H1 (cell line): ENCODE measurements around the gene SIRT7. TPM values are rescaled to one million over a fixed set of nuclear protein-coding genes. Genes with fewer than 3 reads are reported as not detected.

Experiments
- ASH2L ChIP-seq: fragments of 200-600, 300-600 bp; sonication (generic); IDR thresholded peaks from one replicate; pipeline ENCODE4 v1.7.1; 2017; ENCODE audit warnings: low read length
- CBX5 ChIP-seq: fragments of 300-800, 300-1000 bp; sonication (generic); IDR thresholded peaks from 2 replicates; pipeline ENCODE4 v1.7.1; 2016; ENCODE audit warnings: antibody characterized with exemption, low read length, low read depth
- CTCF ChIP-seq, 3 experiments: IDR thresholded peaks; 1 replicate in 2 of 3; 2 replicates in 1 of 3; pipeline versions ENCODE4 v1.5.1 to v1.6.1; 2011; ENCODE audit warnings: low read length in 3 of 3, mild to moderate bottlenecking in 3 of 3, inconsistent platforms in 2 of 3, low read depth in 1 of 3, moderate library complexity in 1 of 3; ENCODE audit not compliant: insufficient read depth in 1 of 3; ENCODE audit errors: control extremely low read depth in 1 of 3
- JUND ChIP-seq: IDR thresholded peaks from 2 replicates; pipeline ENCODE4 v1.6.1; 2011; ENCODE audit warnings: mild to moderate bottlenecking, improper control_type of control experiment, low read length
- KDM4A ChIP-seq: IDR thresholded peaks from one replicate; pipeline ENCODE4 v1.7.1; 2012; ENCODE audit warnings: low read depth, mild to moderate bottlenecking, moderate library complexity, low read length, inconsistent platforms; ENCODE audit not compliant: severe bottlenecking
- RAD21 ChIP-seq, 2 experiments: IDR thresholded peaks in 1 of 2; conservative IDR thresholded peaks in 1 of 2; 2 replicates each; pipeline ENCODE4 v1.6.1; 2011; ENCODE audit warnings: low read depth in 2 of 2, low read length in 2 of 2, improper control_type of control experiment in 1 of 2, inconsistent platforms in 1 of 2, mild to moderate bottlenecking in 1 of 2, moderate library complexity in 1 of 2
- TAF7 ChIP-seq: optimal IDR thresholded peaks from 2 replicates; pipeline ENCODE3; 2011; ENCODE audit warnings: low read depth, mild to moderate bottlenecking, inconsistent platforms, low read length, moderate library complexity, borderline replicate concordance
- TCF12 ChIP-seq: IDR thresholded peaks from 2 replicates; pipeline ENCODE4 v1.6.1; 2011; ENCODE audit warnings: low read depth, mild to moderate bottlenecking, low read length
- TEAD4 ChIP-seq: IDR thresholded peaks from 2 replicates; pipeline ENCODE4 v1.6.1; 2012; ENCODE audit warnings: low read depth, low read length, inconsistent platforms, mixed read lengths
- polyA plus RNA-seq, 7 experiments: library from polyadenylated mRNA; depleted of rRNA in 3 of 7; stranded (reverse) in 5 of 7; unstranded in 2 of 7; fragments of >200 nt in 5 of 7; fragments of 200-250 nt in 2 of 7; gene quantifications; 1 replicate in 5 of 7; 2 replicates in 1 of 7; 4 replicates in 1 of 7; pipeline versions ENCODE4 v1.2.1 to v1.2.3, GENCODE V29; 2011 to 2013; ENCODE audit warnings: missing spikeins in 2 of 7, mixed read lengths in 2 of 7
- total RNA-seq: library from RNA; stranded (reverse); fragmentation: NEBNext Ultra II Directional; extraction: Animal tissue kit (Norgen Biotek cat#: 25700); gene quantifications from 2 replicates; pipeline ENCODE4 v1.2.1, GENCODE V29; 2021

The SIRT7 gene
- total and polyA plus RNA-seq, 2 of the 8 experiments (the other 6 are each of a cell fraction or from before 2014, with no cell fraction given) = 5.8 to 16.6 TPM

DNA sequence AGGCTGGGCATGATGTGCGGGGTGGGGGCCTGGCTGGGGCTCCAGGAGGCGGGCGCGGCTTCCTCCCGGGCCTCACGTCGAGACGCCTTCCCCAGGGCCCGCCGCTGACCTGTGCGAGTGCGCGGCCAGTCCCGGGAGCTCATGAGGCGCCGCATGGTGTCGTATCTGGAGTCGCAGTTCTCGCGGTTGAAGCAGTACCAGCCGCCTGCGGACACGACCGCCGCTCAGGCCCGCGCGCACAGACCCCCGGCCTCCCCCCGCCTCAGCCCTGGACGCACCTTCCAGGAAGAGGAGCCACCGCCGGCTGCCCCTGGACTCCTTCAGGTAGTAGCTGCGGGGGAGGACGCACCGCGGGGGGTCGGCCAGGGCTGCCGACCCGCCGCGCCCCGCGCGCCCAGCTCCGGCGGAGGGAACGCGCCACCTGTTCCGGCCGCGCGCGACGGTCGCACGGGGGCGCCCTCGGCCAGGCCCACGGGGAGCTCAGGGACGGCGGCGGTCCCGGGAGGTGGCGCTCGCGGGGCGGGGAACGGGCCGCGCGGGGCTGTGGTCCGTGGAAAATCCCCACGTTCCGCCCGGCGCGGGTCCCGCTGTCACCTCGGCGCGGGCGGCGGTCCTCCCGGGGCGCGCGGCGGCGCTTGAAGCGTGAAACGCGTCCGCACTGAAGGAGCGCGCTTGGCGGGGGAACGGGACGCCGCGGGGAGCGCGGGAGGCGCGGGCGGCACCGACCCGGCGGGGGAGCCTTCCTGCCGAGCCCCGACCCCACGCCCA lies 41.6 kb upstream of the SIRT7 start (continued):
- TF ChIP-seq TEAD4 (no peak), RAD21 (IDR thresholded peaks at IDR 0.05 in 1 of 2, conservative IDR thresholded peaks at IDR 0.05 in 1 of 2; ENCODE audit: low read depth in 2 of 2, low read length in 2 of 2) (peak; percentile 26 to 68; a peak in 3 of 4 replicates), KDM4A (peak; percentile 34), TAF7 (peak; percentile 17), ASH2L (no peak), CBX5 (no peak), JUND (no peak), CTCF (IDR thresholded peaks at IDR 0.05; ENCODE audit: control extremely low read depth in 1 of 3, insufficient read depth in 1 of 3, low read depth in 1 of 3, low read length in 3 of 3) (peak; percentile 51 to 98 (median 75)), TCF12 (no peak)
- TF ChIP-seq, all 59 proteins: peak for 8
